ENCODE data around the gene RBFOX2.

- TF ChIP-seq CTCF (IDR thresholded peaks at IDR 0.05) (no peak), POLR2A (IDR thresholded peaks at IDR 0.05) (no peak)
These were observed 177.8 kb downstream of the RBFOX2 start for GRCh38 chr22:35850831-35851230.
